ENCODE results near the gene ETV1.

DNA sequence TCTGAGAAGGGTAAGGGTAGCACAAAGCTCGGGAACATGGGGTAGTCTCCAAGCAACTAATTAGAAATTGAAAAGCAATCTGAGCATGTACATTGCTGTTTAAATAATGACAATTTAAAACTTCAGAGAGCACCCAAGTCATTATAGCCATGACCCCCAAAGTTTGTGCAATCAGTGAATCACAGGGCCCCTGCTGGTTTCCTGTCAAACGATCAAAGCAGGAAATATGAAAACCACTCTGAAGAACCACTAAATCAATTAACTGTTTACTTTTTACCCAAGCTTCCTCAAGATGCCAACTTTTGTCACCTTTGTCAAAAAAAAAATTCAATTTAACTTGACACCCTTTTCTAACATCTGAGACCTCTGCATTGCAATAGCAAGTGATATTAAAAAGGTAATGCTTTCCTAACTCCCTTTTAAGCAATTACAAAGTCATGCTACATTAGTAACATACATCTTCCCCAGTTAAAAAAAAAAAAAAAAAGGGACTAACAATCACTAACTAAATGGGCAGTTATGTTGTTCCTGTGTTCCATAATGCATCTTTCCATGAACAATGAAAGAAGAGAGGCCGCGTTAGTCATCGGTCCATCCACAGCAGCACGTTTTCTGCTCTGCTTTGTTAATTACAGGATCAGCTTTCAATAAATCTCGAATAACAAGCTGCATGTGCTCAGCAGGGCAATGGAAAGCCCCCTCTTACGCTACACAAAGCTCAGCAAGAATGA lies 80.6 kb downstream of the ETV1 start:
- TF ChIP-seq FOXM1 (IDR thresholded peaks at IDR 0.05; ENCODE audit: borderline replicate concordance), result no peak
- TF ChIP-seq TARDBP (IDR thresholded peaks at IDR 0.05), result no peak
- TF ChIP-seq BHLHE40 (IDR thresholded peaks at IDR 0.05; ENCODE audit: borderline replicate concordance), result peak; percentile 40; the same call in 1 of the 2 replicates
